Chondrocyte (in vitro differentiated cells): ENCODE measurements around the gene FADD. TPM values are rescaled to one million over a fixed set of nuclear protein-coding genes. Genes with fewer than 3 reads are reported as not detected.
A peak's percentile ranks its signal among the peaks of the same experiment; 100 is the strongest.

Experiments
- DNase-seq: peaks from one replicate; pipeline ENCODE4 v3.0.0; 2021; ENCODE audit warnings: mixed read lengths, low spot score
- H3K27ac Mint-ChIP-seq: one replicate; pipeline ENCODE4 v1.8.0; 2021; ENCODE audit warnings: mild to moderate bottlenecking, moderate library complexity, mixed read lengths; ENCODE audit not compliant: unreplicated experiment
- H3K27me3 Mint-ChIP-seq: 2 replicates; pipeline ENCODE4 v1.8.0; 2021; ENCODE audit warnings: low read depth, mixed read lengths
- H3K36me3 Mint-ChIP-seq: 2 replicates; pipeline ENCODE4 v1.8.0; 2021; ENCODE audit warnings: low read depth, mixed read lengths
- H3K4me1 Mint-ChIP-seq: 2 replicates; pipeline ENCODE4 v1.8.0; 2021; ENCODE audit warnings: low read depth, mild to moderate bottlenecking, mixed read lengths
- H3K4me3 Mint-ChIP-seq: one replicate; pipeline ENCODE4 v1.8.0; 2021; ENCODE audit warnings: mild to moderate bottlenecking, moderate library complexity, mixed read lengths; ENCODE audit not compliant: unreplicated experiment
- H3K9me3 Mint-ChIP-seq: 2 replicates; pipeline ENCODE4 v1.8.0; 2021; ENCODE audit warnings: low read depth, mixed read lengths
- CTCF ChIP-seq: fragments of 200-600 bp; sonication (generic); IDR thresholded peaks from 2 replicates; pipeline ENCODE4 v1.5.0; 2021; ENCODE audit warnings: antibody characterized with exemption, mild to moderate bottlenecking, moderate library complexity
- long read RNA-seq: library from polyadenylated mRNA; stranded (forward); transcript quantifications from one replicate; pipeline ENCODE4 v2.0.0, GENCODE V29; 2021
- total RNA-seq: library from RNA; stranded (reverse); gene quantifications from 3 replicates; pipeline ENCODE4 v1.2.1, GENCODE V29; 2021

FADD gene
- 23.2 to 26.8 TPM (median 26.2 TPM) in 3 replicates for total RNA-seq
- long read RNA-seq, transcript FADD-201 (2 exons, 1,841 nt), result major isoform, 61 of 63 reads
- long read RNA-seq, partial matches to known transcripts, result 0 of 63 reads
- long read RNA-seq, other reads (novel, unspliced or antisense), result 2 of 63 reads

- TF ChIP-seq CTCF, result no peak
- H3K36me3 Mint-ChIP-seq, result peaks cover 7% of the 10 kb centered on the region
- H3K9me3 Mint-ChIP-seq, result no peaks in the 10 kb centered on the region
- peaks cover 7% of the 10 kb centered on the region for H3K27me3 Mint-ChIP-seq
- peak within 1 kb of the TSS; percentile 96 for H3K27ac Mint-ChIP-seq
- H3K4me1 Mint-ChIP-seq, result peaks cover 33% of the 10 kb centered on the region
- peak; percentile 92 for DNase-seq
- H3K4me3 Mint-ChIP-seq, result peak within 1 kb of the TSS; percentile 88
These were observed at the start of gene FADD for GRCh38 chr11:70202920-70203750. Gene FADD, plus strand, starts transcription at chr11:70203296. Its CDS starts 164 bp downstream, at chr11:70203460.

- DNase-seq, result no peak
- no peak for TF ChIP-seq CTCF
- H3K27ac Mint-ChIP-seq, result no peak overlapping the region
- no peak overlapping the region for H3K4me3 Mint-ChIP-seq
- peaks cover 18% of the 10 kb centered on the region for H3K4me1 Mint-ChIP-seq
- H3K27me3 Mint-ChIP-seq, result peaks cover 8% of the 10 kb centered on the region
- no peaks in the 10 kb centered on the region for H3K36me3 Mint-ChIP-seq
- no peaks in the 10 kb centered on the region for H3K9me3 Mint-ChIP-seq
These were observed 47.7 kb upstream of the FADD start for GRCh38 chr11:70155386-70155785.

GRCh38 chr11:70156291-70157037 is 46.6 kb upstream of the FADD start:
- no peak overlapping the region for H3K27ac Mint-ChIP-seq
- no peak overlapping the region for H3K4me3 Mint-ChIP-seq
- H3K36me3 Mint-ChIP-seq, result no peaks in the 10 kb centered on the region
- DNase-seq, result no peak
- no peak for TF ChIP-seq CTCF
- H3K9me3 Mint-ChIP-seq, result no peaks in the 10 kb centered on the region
- peaks cover 22% of the 10 kb centered on the region for H3K4me1 Mint-ChIP-seq
- H3K27me3 Mint-ChIP-seq, result peaks cover 6% of the 10 kb centered on the region

GRCh38 chr11:70158201-70158600 is 44.9 kb upstream of the FADD start:
- Mint-ChIP-seq H3K9me3 (no peaks in the 10 kb centered on the region), H3K27ac (no peak overlapping the region), H3K27me3 (peaks cover 5% of the 10 kb centered on the region), H3K36me3 (no peaks in the 10 kb centered on the region), H3K4me1 (peaks cover 22% of the 10 kb centered on the region), H3K4me3 (no peak overlapping the region)
- DNase-seq, result no peak
- peak; percentile 76 for TF ChIP-seq CTCF

GRCh38 chr11:70158757-70159389 is 44.2 kb upstream of the FADD start:
- no peaks in the 10 kb centered on the region for H3K9me3 Mint-ChIP-seq
- H3K36me3 Mint-ChIP-seq, result no peaks in the 10 kb centered on the region
- H3K27ac Mint-ChIP-seq, result no peak overlapping the region
- peaks cover 22% of the 10 kb centered on the region for H3K4me1 Mint-ChIP-seq
- no peak overlapping the region for H3K4me3 Mint-ChIP-seq
- no peak for TF ChIP-seq CTCF
- peaks cover 10% of the 10 kb centered on the region for H3K27me3 Mint-ChIP-seq
- no peak for DNase-seq
